Osteocyte (in vitro differentiated cells): ENCODE measurements around the gene EIF4E2. TPM values are rescaled to one million over a fixed set of nuclear protein-coding genes. Genes with fewer than 3 reads are reported as not detected.
"Not testable (repeated sequence)": the region's sequence is repeated elsewhere in the genome, so short reads cannot be mapped to it uniquely, and the experiment has no call there.

Source experiments
- DNase-seq: peaks from one replicate; pipeline ENCODE4 v3.0.0; 2021; ENCODE audit warnings: mixed read lengths; ENCODE audit not compliant: unreplicated experiment; ENCODE audit errors: extremely low spot score
- H3K27ac Mint-ChIP-seq: one replicate; pipeline ENCODE4 v1.8.0; 2021; ENCODE audit warnings: mild to moderate bottlenecking, mixed read lengths; ENCODE audit not compliant: unreplicated experiment
- H3K27me3 Mint-ChIP-seq: one replicate; pipeline ENCODE4 v1.8.0; 2021; ENCODE audit warnings: mixed read lengths; ENCODE audit not compliant: unreplicated experiment
- H3K36me3 Mint-ChIP-seq: one replicate; pipeline ENCODE4 v1.8.0; 2021; ENCODE audit warnings: mixed read lengths; ENCODE audit not compliant: unreplicated experiment
- H3K4me1 Mint-ChIP-seq: one replicate; pipeline ENCODE4 v1.8.0; 2021; ENCODE audit warnings: mixed read lengths; ENCODE audit not compliant: unreplicated experiment
- H3K4me3 Mint-ChIP-seq: one replicate; pipeline ENCODE4 v1.8.0; 2021; ENCODE audit warnings: mild to moderate bottlenecking, moderate library complexity, mixed read lengths; ENCODE audit not compliant: unreplicated experiment
- H3K9me3 Mint-ChIP-seq: one replicate; pipeline ENCODE4 v1.8.0; 2021; ENCODE audit warnings: mixed read lengths; ENCODE audit not compliant: unreplicated experiment
- total RNA-seq: library from RNA; stranded (reverse); gene quantifications from 2 replicates; pipeline ENCODE4 v1.2.1, GENCODE V29; 2021
- TF ChIP-seq, protein P1 (sequence below): fragments of 200-600 bp; sonication (generic); IDR thresholded peaks from 2 replicates; pipeline ENCODE4 v1.5.0; 2021; ENCODE audit warnings: antibody characterized with exemption, mild to moderate bottlenecking, moderate library complexity

EIF4E2 gene
- total RNA-seq, 1 donor from 2014 or later: 90.5 TPM

DNA sequence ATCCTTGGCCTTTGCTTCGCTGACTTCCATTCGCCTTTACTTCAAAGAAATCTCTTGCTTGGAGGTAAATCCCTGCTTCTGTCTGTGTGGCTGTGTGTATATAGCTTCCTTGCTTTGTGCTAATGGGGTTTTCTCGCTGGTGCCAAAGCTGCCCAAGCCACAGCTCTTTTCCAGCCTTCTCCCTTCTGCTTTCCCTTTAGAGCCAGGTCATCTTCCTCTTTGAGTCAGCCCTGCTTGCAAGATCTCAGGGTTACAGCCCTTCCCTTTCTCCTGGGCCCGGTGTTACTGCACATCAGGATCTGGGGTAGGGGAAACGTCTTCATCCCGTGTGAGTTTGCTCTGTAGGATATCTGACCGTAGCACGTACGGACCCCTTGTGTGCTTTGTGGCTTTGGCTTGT is 19.1 kb downstream of the EIF4E2 start:
- Mint-ChIP-seq H3K27ac (no peak overlapping the region), H3K36me3 (peaks cover 61% of the 10 kb centered on the region), H3K27me3 (no peaks in the 10 kb centered on the region), H3K4me3 (no peak overlapping the region), H3K9me3 (no peaks in the 10 kb centered on the region), H3K4me1 (peaks cover 27% of the 10 kb centered on the region)
- no peak for DNase-seq
- TF ChIP-seq, protein P1, sequence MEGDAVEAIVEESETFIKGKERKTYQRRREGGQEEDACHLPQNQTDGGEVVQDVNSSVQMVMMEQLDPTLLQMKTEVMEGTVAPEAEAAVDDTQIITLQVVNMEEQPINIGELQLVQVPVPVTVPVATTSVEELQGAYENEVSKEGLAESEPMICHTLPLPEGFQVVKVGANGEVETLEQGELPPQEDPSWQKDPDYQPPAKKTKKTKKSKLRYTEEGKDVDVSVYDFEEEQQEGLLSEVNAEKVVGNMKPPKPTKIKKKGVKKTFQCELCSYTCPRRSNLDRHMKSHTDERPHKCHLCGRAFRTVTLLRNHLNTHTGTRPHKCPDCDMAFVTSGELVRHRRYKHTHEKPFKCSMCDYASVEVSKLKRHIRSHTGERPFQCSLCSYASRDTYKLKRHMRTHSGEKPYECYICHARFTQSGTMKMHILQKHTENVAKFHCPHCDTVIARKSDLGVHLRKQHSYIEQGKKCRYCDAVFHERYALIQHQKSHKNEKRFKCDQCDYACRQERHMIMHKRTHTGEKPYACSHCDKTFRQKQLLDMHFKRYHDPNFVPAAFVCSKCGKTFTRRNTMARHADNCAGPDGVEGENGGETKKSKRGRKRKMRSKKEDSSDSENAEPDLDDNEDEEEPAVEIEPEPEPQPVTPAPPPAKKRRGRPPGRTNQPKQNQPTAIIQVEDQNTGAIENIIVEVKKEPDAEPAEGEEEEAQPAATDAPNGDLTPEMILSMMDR: no peak

DNA sequence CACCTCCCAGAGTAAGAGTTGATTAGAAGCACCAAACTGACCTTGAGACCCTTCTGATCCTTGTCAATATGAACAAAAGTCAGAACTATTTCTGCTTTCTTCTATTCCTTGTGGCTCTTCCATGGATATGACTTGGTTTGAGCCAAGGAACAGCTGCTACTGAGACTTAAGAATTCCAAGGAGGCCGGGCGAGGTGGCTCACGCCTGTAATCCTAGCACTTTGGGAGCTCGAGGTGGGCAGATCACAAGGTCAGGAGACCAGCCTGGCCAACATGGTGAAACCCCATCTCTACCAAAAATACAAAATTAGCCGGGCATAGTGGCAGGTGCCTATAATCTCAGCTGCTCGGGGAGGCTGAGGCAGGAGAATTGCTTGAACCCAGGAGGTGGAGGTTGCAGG is 20.0 kb downstream of the EIF4E2 start:
- H3K27ac Mint-ChIP-seq: peak overlapping the region; percentile 27
- not testable (repeated sequence) for H3K4me3 Mint-ChIP-seq, H3K9me3 Mint-ChIP-seq, DNase-seq, H3K27me3 Mint-ChIP-seq
- H3K4me1 Mint-ChIP-seq: peaks cover 27% of the 10 kb centered on the region
- peaks cover 58% of the 10 kb centered on the region for H3K36me3 Mint-ChIP-seq

DNA sequence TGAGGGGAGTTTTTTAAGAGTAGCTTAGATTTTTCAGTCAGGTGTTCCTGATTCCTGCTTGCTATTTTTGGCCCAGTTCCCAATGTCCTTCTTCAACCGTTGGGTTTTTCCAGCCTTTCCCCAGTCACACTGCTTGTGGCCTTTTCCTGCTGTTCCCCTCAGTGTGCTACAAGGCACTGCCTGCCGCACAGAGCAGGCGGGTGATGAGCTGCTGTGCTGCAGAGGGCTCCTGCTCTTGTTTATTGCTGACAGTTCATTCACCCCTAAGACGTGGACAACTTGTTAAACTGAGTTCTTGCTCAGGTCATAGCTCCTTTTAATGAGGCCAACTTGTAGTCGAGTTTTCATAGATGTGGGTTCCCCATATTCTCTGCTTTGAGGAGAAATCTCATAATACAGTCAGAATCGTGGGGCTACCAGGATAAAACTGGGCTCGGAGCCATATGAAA is 20.6 kb downstream of the EIF4E2 start:
- TF ChIP-seq, protein P1: no peak
- Mint-ChIP-seq H3K36me3 (peaks cover 53% of the 10 kb centered on the region), H3K4me3 (no peak overlapping the region), H3K27ac (peak overlapping the region; percentile 27), H3K9me3 (no peaks in the 10 kb centered on the region), H3K27me3 (no peaks in the 10 kb centered on the region), H3K4me1 (peaks cover 28% of the 10 kb centered on the region)
- no peak for DNase-seq

DNA sequence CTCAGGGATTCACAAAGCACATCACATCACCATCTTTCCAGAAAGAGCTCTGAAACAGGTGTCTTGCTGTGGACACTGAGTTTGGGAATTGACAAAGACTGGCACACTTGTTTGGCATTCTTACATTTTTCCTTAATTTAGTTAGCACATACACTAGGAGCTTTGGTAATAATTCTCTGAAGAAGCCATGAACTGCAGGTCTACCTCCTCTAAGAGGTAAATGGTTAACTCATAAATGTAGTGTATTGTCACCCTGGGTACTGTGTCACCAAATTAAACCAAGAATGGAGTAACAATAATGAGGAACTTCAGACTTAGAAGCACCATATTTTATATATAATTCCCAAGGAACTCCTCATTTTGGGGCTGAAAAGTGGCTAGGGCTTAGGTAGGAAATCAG is 22.6 kb downstream of the EIF4E2 start:
- H3K4me1 Mint-ChIP-seq: peaks cover 28% of the 10 kb centered on the region
- DNase-seq: no peak
- peaks cover 41% of the 10 kb centered on the region for H3K36me3 Mint-ChIP-seq
- H3K4me3 Mint-ChIP-seq: no peak overlapping the region
- no peaks in the 10 kb centered on the region for H3K9me3 Mint-ChIP-seq
- H3K27ac Mint-ChIP-seq: no peak overlapping the region
- TF ChIP-seq, protein P1: no peak
- no peaks in the 10 kb centered on the region for H3K27me3 Mint-ChIP-seq

DNA sequence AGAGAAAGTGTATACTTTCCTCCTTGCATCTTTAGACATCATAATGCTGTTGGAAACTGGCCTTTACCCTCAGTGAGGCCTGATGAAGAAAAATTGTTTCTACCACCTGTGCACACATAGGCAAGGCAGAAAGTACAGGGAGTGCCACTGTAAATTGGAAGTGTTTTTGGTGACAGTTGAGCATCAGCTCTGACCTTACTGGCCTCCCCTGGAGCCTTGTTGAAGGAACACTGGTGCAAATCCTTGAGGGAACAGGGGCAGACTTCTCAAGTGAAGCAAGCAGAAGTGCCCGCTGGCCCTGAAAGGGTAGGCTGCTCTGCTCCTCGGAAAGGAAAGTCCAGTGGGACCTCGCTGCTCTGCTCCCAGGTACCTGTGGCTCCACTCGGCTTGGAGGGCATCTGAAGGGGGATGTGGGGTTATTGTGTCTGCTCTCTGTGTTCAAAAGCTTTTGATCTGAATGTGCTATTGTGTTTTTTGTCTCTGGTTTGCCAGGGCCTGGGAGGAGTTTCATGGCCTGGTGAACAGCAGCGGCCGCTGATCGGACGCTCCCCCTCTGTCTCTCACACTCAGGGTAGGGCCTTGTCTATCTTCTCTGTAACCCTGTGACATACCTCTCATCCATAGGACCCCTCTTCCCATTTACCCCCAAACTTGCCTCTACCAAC is 23.4 kb downstream of the EIF4E2 start:
- DNase-seq: no peak
- Mint-ChIP-seq H3K36me3 (peaks cover 34% of the 10 kb centered on the region), H3K4me3 (no peak overlapping the region), H3K27ac (peak overlapping the region; percentile 3), H3K9me3 (no peaks in the 10 kb centered on the region), H3K27me3 (no peaks in the 10 kb centered on the region), H3K4me1 (peaks cover 24% of the 10 kb centered on the region)
- TF ChIP-seq, protein P1: no peak
